HG03439 (cell line): Measurements from ENCODE around the gene TMEM176A.

ENCODE experiments used
- ATAC-seq: cut with Tn5 transposase; IDR thresholded peaks from one replicate; pipeline ENCODE4 v1.9.1; 2021; ENCODE audit warnings: mild to moderate bottlenecking, moderate library complexity; ENCODE audit not compliant: unreplicated experiment

The TMEM176A gene

GRCh38 chr7:150787321-150788281 is 13.0 kb upstream of the TMEM176A start:
- ATAC-seq = no peak

GRCh38 chr7:150788474-150789269 is 11.9 kb upstream of the TMEM176A start:
- ATAC-seq = no peak

- no peak for ATAC-seq
Measured at GRCh38 chr7:150790416-150791075, 10.0 kb upstream of the TMEM176A start.

GRCh38 chr7:150791304-150791703 is 9.3 kb upstream of the TMEM176A start:
- no peak for ATAC-seq

- no peak for ATAC-seq
Measured at GRCh38 chr7:150791746-150792452, 8.7 kb upstream of the TMEM176A start.

- no peak for ATAC-seq
Measured at GRCh38 chr7:150793569-150794238, 6.9 kb upstream of the TMEM176A start.

GRCh38 chr7:150797661-150798060 is 2.9 kb upstream of the TMEM176A start:
- no peak for ATAC-seq

GRCh38 chr7:150799156-150799555 is 1.4 kb upstream of the TMEM176A start:
- no peak for ATAC-seq

- ATAC-seq = no peak
Measured at GRCh38 chr7:150799741-150800580, 608 bp upstream of the TMEM176A start, which contains the start of gene TMEM176B. TSS of gene TMEM176B (minus strand) at chr7:150800364. CDS start at chr7:150796569, 3,795 bp downstream.

- ATAC-seq = no peak
Measured at GRCh38 chr7:150801242-150801945, 825 bp downstream of the TMEM176A start.

- ATAC-seq = no peak
Measured at GRCh38 chr7:150801946-150802771, 1.6 kb downstream of the TMEM176A start.

- no peak for ATAC-seq
Measured at GRCh38 chr7:150803161-150803860, 2.7 kb downstream of the TMEM176A start.

GRCh38 chr7:150804802-150805201 is 4.2 kb downstream of the TMEM176A start:
- ATAC-seq = no peak

- ATAC-seq = no peak
Measured at GRCh38 chr7:150805864-150806263, 5.3 kb downstream of the TMEM176A start.

GRCh38 chr7:150806454-150806853 is 5.9 kb downstream of the TMEM176A start:
- no peak for ATAC-seq

GRCh38 chr7:150806863-150807262 is 6.3 kb downstream of the TMEM176A start:
- ATAC-seq = no peak
